Erythroblast (primary cell): ENCODE measurements around the gene ATP6V1E1.

Experiments
- GATA1 ChIP-seq: IDR thresholded peaks from 2 replicates; pipeline ENCODE4 v1.6.1; 2011; ENCODE audit warnings: low read depth, mild to moderate bottlenecking, control low read depth, low read length, moderate library complexity
- POLR2A ChIP-seq: IDR thresholded peaks from 2 replicates; pipeline ENCODE4 v1.6.1; 2011; ENCODE audit warnings: mild to moderate bottlenecking, low read length

DNA sequence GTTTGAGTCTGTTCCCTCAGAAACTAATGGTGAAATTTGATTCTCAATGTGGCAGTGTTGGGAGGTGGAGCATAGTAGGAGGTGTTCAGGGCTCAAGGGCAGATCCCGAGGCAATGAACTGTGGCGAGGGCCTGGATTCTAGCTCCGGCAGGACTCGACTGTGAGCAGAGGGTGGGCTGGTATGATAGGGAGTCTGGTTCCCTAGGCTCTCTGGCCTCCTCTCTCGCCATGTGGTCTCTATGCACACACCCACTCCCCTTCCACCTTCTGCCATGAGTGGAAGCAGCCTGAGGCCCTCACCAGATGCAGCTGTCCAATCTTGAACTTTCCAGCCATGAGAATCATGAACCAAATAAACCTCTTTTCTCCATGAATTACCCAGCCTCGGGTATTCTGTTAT lies 32.3 kb downstream of the ATP6V1E1 start:
- no peak for TF ChIP-seq POLR2A
- no peak for TF ChIP-seq GATA1
